Liver (tissue), 3 donors: ENCODE measurements around the gene SH3RF3.

ENCODE experiments used
- CTCF ChIP-seq: fragments of 150-350 bp; IDR thresholded peaks from 2 replicates; pipeline ENCODE4 v1.5.1; 2017; ENCODE audit warnings: improper control_type of control experiment, low read depth, low read length; ENCODE audit not compliant: missing input control
- HNF4A ChIP-seq, 2 donors: conservative IDR thresholded peaks; 2 replicates each; pipeline ENCODE4 v1.6.1; 2016; ENCODE audit warnings: antibody characterized with exemption in 2 of 2, mild to moderate bottlenecking in 2 of 2
- HNF4G ChIP-seq: IDR thresholded peaks from 2 replicates; pipeline ENCODE4 v1.6.1; 2016; ENCODE audit warnings: antibody characterized with exemption
- MAX ChIP-seq: IDR thresholded peaks from 2 replicates; pipeline ENCODE4 v1.6.1; 2016; ENCODE audit warnings: antibody characterized with exemption
- RXRA ChIP-seq, 2 donors: IDR thresholded peaks; 2 replicates each; pipeline ENCODE4 v1.6.1; 2017 to 2018; ENCODE audit warnings: antibody characterized with exemption in 2 of 2, mild to moderate bottlenecking in 1 of 2
- TAF1 ChIP-seq: conservative IDR thresholded peaks from 2 replicates; pipeline ENCODE4 v1.6.1; 2016; ENCODE audit warnings: antibody characterized with exemption, mild to moderate bottlenecking
- TF ChIP-seq, protein P1 (sequence below): IDR thresholded peaks from 2 replicates; pipeline ENCODE4 v1.6.1; 2016; ENCODE audit warnings: antibody characterized with exemption, mild to moderate bottlenecking
- donor health status: healthy.
- donor health status: healthy.

DNA sequence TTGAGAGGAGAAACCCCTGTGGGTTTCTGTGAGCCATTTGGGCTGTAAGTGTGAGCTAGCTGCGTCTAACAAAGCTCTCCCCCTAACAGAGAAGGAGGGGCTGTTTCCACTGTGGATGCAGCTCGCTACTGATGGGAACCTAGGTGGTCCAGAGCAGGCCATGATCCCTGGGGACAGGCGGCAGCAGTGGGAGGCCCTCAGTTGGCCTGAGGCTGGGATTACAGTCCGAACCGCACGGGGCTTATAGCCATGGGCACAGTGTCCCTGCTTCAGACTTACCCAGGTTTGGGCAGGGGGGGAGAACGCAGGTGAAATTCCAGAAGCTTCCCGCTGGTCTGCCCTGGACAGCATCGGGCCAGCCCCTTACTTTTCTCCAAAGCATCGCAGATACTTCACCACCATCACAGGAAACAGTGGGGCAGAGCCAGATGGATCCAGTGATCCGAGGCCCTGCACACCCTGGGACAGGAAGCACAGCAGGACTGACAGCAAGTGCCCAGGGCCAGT, 345.4 kb downstream of the SH3RF3 start:
- TF ChIP-seq CTCF: no peak
- no peak for TF ChIP-seq MAX
- TF ChIP-seq, protein P1, sequence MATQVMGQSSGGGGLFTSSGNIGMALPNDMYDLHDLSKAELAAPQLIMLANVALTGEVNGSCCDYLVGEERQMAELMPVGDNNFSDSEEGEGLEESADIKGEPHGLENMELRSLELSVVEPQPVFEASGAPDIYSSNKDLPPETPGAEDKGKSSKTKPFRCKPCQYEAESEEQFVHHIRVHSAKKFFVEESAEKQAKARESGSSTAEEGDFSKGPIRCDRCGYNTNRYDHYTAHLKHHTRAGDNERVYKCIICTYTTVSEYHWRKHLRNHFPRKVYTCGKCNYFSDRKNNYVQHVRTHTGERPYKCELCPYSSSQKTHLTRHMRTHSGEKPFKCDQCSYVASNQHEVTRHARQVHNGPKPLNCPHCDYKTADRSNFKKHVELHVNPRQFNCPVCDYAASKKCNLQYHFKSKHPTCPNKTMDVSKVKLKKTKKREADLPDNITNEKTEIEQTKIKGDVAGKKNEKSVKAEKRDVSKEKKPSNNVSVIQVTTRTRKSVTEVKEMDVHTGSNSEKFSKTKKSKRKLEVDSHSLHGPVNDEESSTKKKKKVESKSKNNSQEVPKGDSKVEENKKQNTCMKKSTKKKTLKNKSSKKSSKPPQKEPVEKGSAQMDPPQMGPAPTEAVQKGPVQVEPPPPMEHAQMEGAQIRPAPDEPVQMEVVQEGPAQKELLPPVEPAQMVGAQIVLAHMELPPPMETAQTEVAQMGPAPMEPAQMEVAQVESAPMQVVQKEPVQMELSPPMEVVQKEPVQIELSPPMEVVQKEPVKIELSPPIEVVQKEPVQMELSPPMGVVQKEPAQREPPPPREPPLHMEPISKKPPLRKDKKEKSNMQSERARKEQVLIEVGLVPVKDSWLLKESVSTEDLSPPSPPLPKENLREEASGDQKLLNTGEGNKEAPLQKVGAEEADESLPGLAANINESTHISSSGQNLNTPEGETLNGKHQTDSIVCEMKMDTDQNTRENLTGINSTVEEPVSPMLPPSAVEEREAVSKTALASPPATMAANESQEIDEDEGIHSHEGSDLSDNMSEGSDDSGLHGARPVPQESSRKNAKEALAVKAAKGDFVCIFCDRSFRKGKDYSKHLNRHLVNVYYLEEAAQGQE: no peak
- no peak for TF ChIP-seq RXRA (IDR thresholded peaks at IDR 0.05)
- TF ChIP-seq HNF4A (conservative IDR thresholded peaks at IDR 0.05): no peak
- no peak for TF ChIP-seq TAF1
- TF ChIP-seq HNF4G: no peak
